Right lobe of liver (tissue), 6 donors: ENCODE results near the gene CLDN14. TPM values are rescaled to one million over a fixed set of nuclear protein-coding genes. Genes with fewer than 3 reads are reported as not detected.

Source experiments
- ATAC-seq, 4 donors: fragments of 200-7000 bp; cut with Tn5 transposase; one replicate each; pipeline ENCODE4 v1.9.1; 2020; ENCODE audit warnings: mild to moderate bottlenecking in 4 of 4, moderate library complexity in 4 of 4
- DNase-seq, 3 donors: peaks; one replicate each; pipeline ENCODE4 v3.0.0-alpha.2; 2020
- H3K27ac ChIP-seq, 3 donors: fragments of 200-600 bp; one replicate each; pipeline ENCODE4 v1.8.0; 2022
- H3K27me3 ChIP-seq, 2 donors: fragments of 200-600 bp; one replicate each; pipeline ENCODE4 v1.8.0; 2022
- H3K36me3 ChIP-seq, 4 donors: fragments of 200-600 bp; sonication (generic) in 1 of 4; one replicate each; pipeline versions ENCODE4 v1.5.1 to v1.8.0; 2017 to 2022; ENCODE audit warnings: control low read depth in 1 of 4
- H3K4me1 ChIP-seq, 4 donors: fragments of 200-600 bp; sonication (generic) in 1 of 4; one replicate each; pipeline versions ENCODE4 v1.5.1 to v1.8.0; 2017 to 2022; ENCODE audit warnings: control low read depth in 1 of 4
- H3K4me3 ChIP-seq, 3 donors: fragments of 200-600 bp; one replicate each; pipeline ENCODE4 v1.8.0; 2022
- H3K9me3 ChIP-seq, 4 donors: fragments of 200-600 bp; sonication (generic) in 1 of 4; one replicate each; pipeline versions ENCODE4 v1.5.1 to v1.8.0; 2017 to 2022; ENCODE audit warnings: control low read depth in 1 of 4
- POLR2A ChIP-seq: fragments of 450-650 bp; IDR thresholded peaks from one replicate; pipeline ENCODE4 v1.6.1; 2017; ENCODE audit warnings: antibody characterized with exemption, mild to moderate bottlenecking
- WGBS: methylation state at CpG from one replicate; pipeline ENCODE4 v1.1.6; 2018; ENCODE audit warnings: low coverage, low lambda C conversion rate; ENCODE audit not compliant: insufficient coverage; ENCODE audit errors: missing lambda C conversion rate; 5-methylcytosine and 5-hydroxymethylcytosine counted together
- intact Hi-C, 2 donors: fragments of 100-400 bp; cut with DNase I; formaldehyde crosslinking; loops; one replicate each; pipeline versions ENCODE4 v1.11.2 to v1.14.1; 2022
- total RNA-seq, 6 experiments: library from RNA; depleted of rRNA in 2 of 6; stranded (reverse); fragments of >200 nt in 2 of 6; fragmentation: NEBNext Ultra II Directional in 3 of 6; extraction: Animal tissue kit (Norgen Biotek cat#: 25700) in 3 of 6; gene quantifications; one replicate each; pipeline versions ENCODE4 v1.1.0 to v1.2.4, GENCODE V29; 2016 to 2023
- TF ChIP-seq, protein P1 (sequence below), 4 donors: fragments of 200-600 bp in 3 of 4; fragments of 450-650 bp in 1 of 4; IDR thresholded peaks; one replicate each; pipeline versions ENCODE4 v1.5.1 to v1.8.0; 2016 to 2022; ENCODE audit warnings: antibody characterized with exemption in 4 of 4, mild to moderate bottlenecking in 2 of 4
- donor health status: DM: no; HTN: yes; CAD: no.
- donor health status: DM: no; HTN: no; CAD: no.
- donor health status: DM: no; HTN: no; CAD: no.
- donor health status: DM: no; HTN: yes; CAD: no.
- donor health status: DM: no; HTN: yes; CAD: no.

Gene CLDN14
- total RNA-seq, 6 experiments from 2014 or later = 9.3 to 16.7 (median 13.0) TPM

DNA sequence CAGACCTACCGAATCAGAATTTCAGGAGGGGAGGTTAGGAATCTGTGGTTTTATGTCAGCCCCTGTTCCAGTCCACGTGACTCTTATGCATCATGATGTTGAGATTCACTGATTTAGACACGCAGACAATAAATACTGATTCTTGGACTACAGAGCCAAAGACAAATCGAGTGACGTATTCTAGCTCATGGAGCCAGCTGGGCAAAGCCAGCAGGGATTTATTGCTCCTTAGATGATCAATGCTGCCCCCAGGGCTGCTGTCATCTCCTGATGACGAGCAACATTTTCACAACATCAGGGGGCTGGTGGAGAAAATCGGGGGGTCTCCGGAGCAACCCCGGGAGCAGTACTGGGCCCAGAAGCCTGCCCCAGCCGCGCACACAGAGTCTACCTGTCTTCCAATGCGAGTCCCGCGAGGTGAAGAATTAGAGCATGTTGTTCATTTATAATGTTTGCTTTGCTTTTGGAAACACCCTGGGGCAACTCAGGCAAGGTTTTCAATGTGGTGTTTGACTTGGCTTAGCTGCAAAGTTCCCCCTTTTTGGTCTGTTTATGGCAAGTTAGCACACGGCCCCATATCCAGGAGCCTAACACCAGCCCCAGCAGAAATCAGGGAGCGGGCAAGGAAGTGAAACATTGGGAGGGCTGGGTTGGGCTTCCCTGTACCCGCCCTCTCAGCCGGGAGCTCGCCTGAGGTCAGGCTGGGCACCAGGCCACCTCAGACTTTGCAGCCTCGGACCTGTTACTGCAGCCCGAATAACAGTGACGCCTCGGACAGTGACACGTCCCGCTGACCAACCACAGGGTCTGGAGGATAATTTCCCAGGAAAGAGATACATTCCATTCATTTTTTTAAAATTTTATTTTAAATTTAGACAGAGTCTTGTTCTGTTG lies 19.9 kb upstream of the CLDN14 start:
- Histone ChIP-seq H3K36me3 (no peaks in the 10 kb centered on the region), H3K4me1 (peaks cover 0 to 27% (median 9%) of the 10 kb centered on the region in 4 donors), H3K27me3 (no peaks in the 10 kb centered on the region), H3K4me3 (peak overlapping the region; percentile 12 to 37 (median 36)), H3K27ac (peak overlapping the region; percentile 81 to 97 (median 88)), H3K9me3 (no peaks in the 10 kb centered on the region)
- intact Hi-C loops = no loop called here
- ATAC-seq = peak; percentile 89 to 93 (median 90)
- TF ChIP-seq POLR2A = peak; percentile 56
- TF ChIP-seq, protein P1, sequence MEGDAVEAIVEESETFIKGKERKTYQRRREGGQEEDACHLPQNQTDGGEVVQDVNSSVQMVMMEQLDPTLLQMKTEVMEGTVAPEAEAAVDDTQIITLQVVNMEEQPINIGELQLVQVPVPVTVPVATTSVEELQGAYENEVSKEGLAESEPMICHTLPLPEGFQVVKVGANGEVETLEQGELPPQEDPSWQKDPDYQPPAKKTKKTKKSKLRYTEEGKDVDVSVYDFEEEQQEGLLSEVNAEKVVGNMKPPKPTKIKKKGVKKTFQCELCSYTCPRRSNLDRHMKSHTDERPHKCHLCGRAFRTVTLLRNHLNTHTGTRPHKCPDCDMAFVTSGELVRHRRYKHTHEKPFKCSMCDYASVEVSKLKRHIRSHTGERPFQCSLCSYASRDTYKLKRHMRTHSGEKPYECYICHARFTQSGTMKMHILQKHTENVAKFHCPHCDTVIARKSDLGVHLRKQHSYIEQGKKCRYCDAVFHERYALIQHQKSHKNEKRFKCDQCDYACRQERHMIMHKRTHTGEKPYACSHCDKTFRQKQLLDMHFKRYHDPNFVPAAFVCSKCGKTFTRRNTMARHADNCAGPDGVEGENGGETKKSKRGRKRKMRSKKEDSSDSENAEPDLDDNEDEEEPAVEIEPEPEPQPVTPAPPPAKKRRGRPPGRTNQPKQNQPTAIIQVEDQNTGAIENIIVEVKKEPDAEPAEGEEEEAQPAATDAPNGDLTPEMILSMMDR (IDR thresholded peaks at IDR 0.05) = no peak
- 35% methylated on average over 22 of the region's 25 CpGs for WGBS
- peak; percentile 89 to 95 (median 94) for DNase-seq

DNA sequence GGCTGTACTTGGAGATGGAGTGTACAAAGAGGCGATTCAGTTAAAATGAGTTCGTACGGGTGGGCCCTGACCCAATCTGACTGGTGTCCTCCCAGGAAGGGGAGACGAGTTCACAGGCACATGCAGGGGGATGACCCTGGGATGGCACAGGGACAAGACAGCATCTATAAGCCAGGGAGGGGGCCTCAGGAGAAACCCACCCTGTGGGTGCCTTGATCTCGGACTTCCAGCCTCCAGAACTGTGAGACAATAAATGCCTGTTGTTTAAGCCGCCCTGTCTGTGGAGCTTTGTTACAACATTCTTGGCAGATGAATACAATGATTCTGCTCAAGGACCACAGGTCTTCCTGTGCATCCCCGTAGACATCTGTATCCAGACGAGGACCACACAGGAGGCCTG lies 14.6 kb upstream of the CLDN14 start:
- DNase-seq (no peak), ATAC-seq (no peak)
- Histone ChIP-seq H3K36me3 (no peaks in the 10 kb centered on the region), H3K27ac (no peak overlapping the region), H3K9me3 (no peaks in the 10 kb centered on the region), H3K4me1 (peaks cover 0 to 10% (median 4%) of the 10 kb centered on the region in 4 donors), H3K27me3 (no peaks in the 10 kb centered on the region), H3K4me3 (no peak overlapping the region)
- WGBS = 93% methylated on average over 3 of the region's 8 CpGs
- no peak for TF ChIP-seq POLR2A
- TF ChIP-seq, protein P1 (IDR thresholded peaks at IDR 0.05) = no peak
- intact Hi-C loops = no loop called here

DNA sequence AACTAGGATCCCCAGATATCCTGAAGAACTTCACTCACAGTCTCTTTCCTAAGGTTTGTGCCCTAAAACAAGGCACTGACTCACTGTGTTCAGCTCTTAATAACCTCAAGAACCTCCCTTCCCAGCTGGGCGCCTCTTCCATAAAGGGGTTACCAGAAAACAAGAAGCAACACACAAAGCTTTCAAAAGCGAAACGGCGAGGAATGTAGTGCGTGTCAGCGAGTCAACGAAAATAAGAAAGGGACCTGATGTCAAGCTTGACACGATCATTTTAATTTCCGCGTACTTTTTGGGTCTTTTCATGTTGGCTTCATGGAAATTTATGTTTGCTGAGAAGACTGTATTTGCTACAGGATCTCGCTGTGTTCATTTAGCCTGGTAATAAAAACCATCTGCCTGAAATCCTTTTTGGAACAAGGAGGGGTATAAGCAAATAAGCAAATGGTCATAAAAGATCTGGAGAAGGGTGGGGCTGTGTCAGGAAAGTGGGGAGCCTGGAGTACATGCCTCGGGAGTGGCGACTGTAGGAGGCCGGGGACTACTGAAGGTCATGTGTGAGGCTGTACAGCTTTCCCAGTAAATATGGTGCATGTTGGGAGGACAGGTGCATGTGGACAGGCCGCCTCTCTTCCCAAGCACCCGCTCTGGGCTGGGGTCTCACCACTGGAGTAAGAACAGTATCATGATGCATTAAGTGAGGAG lies 11.4 kb upstream of the CLDN14 start:
- Histone ChIP-seq H3K27me3 (no peaks in the 10 kb centered on the region), H3K27ac (no peak overlapping the region), H3K4me1 (peaks cover 0 to 16% (median 5%) of the 10 kb centered on the region in 4 donors), H3K9me3 (no peaks in the 10 kb centered on the region), H3K4me3 (no peak overlapping the region), H3K36me3 (no peaks in the 10 kb centered on the region)
- ATAC-seq (no peak), DNase-seq (no peak)
- 88% methylated on average over 15 of the region's 16 CpGs for WGBS
- TF ChIP-seq POLR2A = no peak
- TF ChIP-seq, protein P1 (IDR thresholded peaks at IDR 0.05) = no peak
- intact Hi-C loops = no loop called here

DNA sequence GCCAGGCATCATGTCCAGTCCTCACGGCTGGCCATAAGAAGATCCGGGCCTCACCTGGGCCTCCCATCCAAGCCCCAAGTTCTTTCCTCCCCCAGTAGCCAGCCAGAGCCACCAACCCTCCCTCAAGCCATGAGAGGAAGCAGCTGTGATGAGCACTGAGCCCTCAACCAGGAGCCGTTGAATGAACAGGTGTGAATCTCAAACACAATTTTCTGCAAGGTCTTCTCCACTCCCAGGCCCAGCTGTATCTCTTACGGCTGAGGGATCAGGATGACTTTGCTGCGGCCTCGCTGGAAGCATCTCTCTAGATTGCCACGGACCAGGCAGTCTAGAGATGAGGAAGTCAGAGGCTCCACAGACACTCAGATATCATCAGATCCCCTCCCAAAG lies 9.8 kb upstream of the CLDN14 start:
- DNase-seq (no peak), ATAC-seq (no peak)
- H3K9me3 ChIP-seq = no peaks in the 10 kb centered on the region
- H3K36me3 ChIP-seq = no peaks in the 10 kb centered on the region
- intact Hi-C loops = no loop called here
- H3K4me3 ChIP-seq = no peak overlapping the region
- WGBS = 93% methylated on average over 2 of the region's 7 CpGs
- H3K27ac ChIP-seq = no peak overlapping the region
- TF ChIP-seq POLR2A = no peak
- no peaks in the 10 kb centered on the region for H3K27me3 ChIP-seq
- peaks cover 0 to 16% (median 5%) of the 10 kb centered on the region in 4 donors for H3K4me1 ChIP-seq
